Measurements from ENCODE around the gene PKP1. TPM values are rescaled to one million over a fixed set of nuclear protein-coding genes. Genes with fewer than 3 reads are reported as not detected.

The PKP1 gene
- total RNA-seq, 1 experiment from 2014 or later = not detected

GRCh38 chr1:201358596-201358995 is 75.3 kb downstream of the PKP1 start:
- no peaks in the 10 kb centered on the region for H3K9me3 Mint-ChIP-seq (ENCODE audit: unreplicated experiment)
- Histone ChIP-seq H3K36me3 (ENCODE audit: control insufficient read depth, insufficient read depth, low read length) (no peaks in the 10 kb centered on the region), H3K4me3 (ENCODE audit: low read depth, low read length) (no peak overlapping the region), H3K27me3 (replicated peaks; ENCODE audit: control insufficient read depth, insufficient read depth, low read length) (no peaks in the 10 kb centered on the region), H3K4me1 (no peaks in the 10 kb centered on the region), H3K9me3 (no peaks in the 10 kb centered on the region)
- ChIA-PET POLR2A (no interaction called here), CTCF (interaction anchor here (0.7 kb wide), 1 partner anchor 12 kb away, joined by 3 read pairs; no protein-coding TSS in a partner anchor)
- no peak overlapping the region for H3K27ac Mint-ChIP-seq (ENCODE audit: unreplicated experiment)
- intact Hi-C loops (cut with micrococcal nuclease; ENCODE audit: unreplicated experiment) = no loop called here
- no TSS peak for BruUV-seq (replicated peaks)
- no peaks in the 10 kb centered on the region for H3K4me1 Mint-ChIP-seq (ENCODE audit: low read depth, unreplicated experiment)
- TF ChIP-seq CTCF (IDR thresholded peaks at IDR 0.05; ENCODE audit: insufficient read depth in 1 of 2, low read depth in 1 of 2, low read length in 1 of 2, severe bottlenecking in 1 of 2, unreplicated experiment in 1 of 2) = no peak
- H3K36me3 Mint-ChIP-seq (ENCODE audit: insufficient read depth, unreplicated experiment) = no peaks in the 10 kb centered on the region
- H3K4me3 Mint-ChIP-seq (ENCODE audit: unreplicated experiment) = no peak overlapping the region
- peaks cover 13% of the 10 kb centered on the region for H3K27me3 Mint-ChIP-seq (ENCODE audit: insufficient read depth, unreplicated experiment)
- DNase-seq = no peak

- POLR2A ChIA-PET = no interaction called here
- intact Hi-C loops (cut with micrococcal nuclease; ENCODE audit: unreplicated experiment) = no loop called here
- Histone ChIP-seq H3K36me3 (ENCODE audit: control insufficient read depth, insufficient read depth, low read length) (no peaks in the 10 kb centered on the region), H3K27me3 (replicated peaks; ENCODE audit: control insufficient read depth, insufficient read depth, low read length) (no peaks in the 10 kb centered on the region), H3K9me3 (no peaks in the 10 kb centered on the region), H3K4me3 (ENCODE audit: low read depth, low read length) (no peak overlapping the region), H3K4me1 (no peaks in the 10 kb centered on the region)
- Mint-ChIP-seq H3K4me1 (ENCODE audit: low read depth, unreplicated experiment) (no peaks in the 10 kb centered on the region), H3K36me3 (ENCODE audit: insufficient read depth, unreplicated experiment) (no peaks in the 10 kb centered on the region), H3K4me3 (ENCODE audit: unreplicated experiment) (no peak overlapping the region), H3K9me3 (ENCODE audit: unreplicated experiment) (no peaks in the 10 kb centered on the region), H3K27ac (ENCODE audit: unreplicated experiment) (no peak overlapping the region), H3K27me3 (ENCODE audit: insufficient read depth, unreplicated experiment) (peaks cover 13% of the 10 kb centered on the region)
- DNase-seq = no peak
- BruUV-seq (replicated peaks) = no TSS peak
- CTCF ChIA-PET = interaction anchor here (0.6 kb wide), 1 partner anchor 158 kb away, joined by 8 read pairs; no protein-coding TSS in a partner anchor
- TF ChIP-seq CTCF (IDR thresholded peaks at IDR 0.05; ENCODE audit: insufficient read depth in 1 of 2, low read depth in 1 of 2, low read length in 1 of 2, severe bottlenecking in 1 of 2, unreplicated experiment in 1 of 2) = no peak
Measured at GRCh38 chr1:201359031-201359872, 75.9 kb downstream of the PKP1 start.

- Histone ChIP-seq H3K36me3 (ENCODE audit: control insufficient read depth, insufficient read depth, low read length) (no peaks in the 10 kb centered on the region), H3K9me3 (no peaks in the 10 kb centered on the region), H3K4me3 (ENCODE audit: low read depth, low read length) (no peak overlapping the region), H3K4me1 (no peaks in the 10 kb centered on the region), H3K27me3 (replicated peaks; ENCODE audit: control insufficient read depth, insufficient read depth, low read length) (no peaks in the 10 kb centered on the region)
- no peak for DNase-seq
- no peak overlapping the region for H3K27ac Mint-ChIP-seq (ENCODE audit: unreplicated experiment)
- ChIA-PET CTCF (interaction anchor here (0.6 to 3.4 kb wide), 3 partner anchors 10 to 159 kb away, joined by 5 to 25 read pairs (median 8); no protein-coding TSS in a partner anchor), POLR2A (no interaction called here)
- H3K27me3 Mint-ChIP-seq (ENCODE audit: insufficient read depth, unreplicated experiment) = peaks cover 13% of the 10 kb centered on the region
- no peaks in the 10 kb centered on the region for H3K4me1 Mint-ChIP-seq (ENCODE audit: low read depth, unreplicated experiment)
- TF ChIP-seq CTCF (IDR thresholded peaks at IDR 0.05; ENCODE audit: insufficient read depth in 1 of 2, low read depth in 1 of 2, low read length in 1 of 2, severe bottlenecking in 1 of 2, unreplicated experiment in 1 of 2) = no peak
- H3K9me3 Mint-ChIP-seq (ENCODE audit: unreplicated experiment) = no peaks in the 10 kb centered on the region
- H3K4me3 Mint-ChIP-seq (ENCODE audit: unreplicated experiment) = no peak overlapping the region
- no TSS peak for BruUV-seq (replicated peaks)
- intact Hi-C loops (cut with micrococcal nuclease; ENCODE audit: unreplicated experiment) = loop anchor here (5.0 kb wide), 1 partner anchor 93 kb away; no protein-coding TSS in a partner anchor
- no peaks in the 10 kb centered on the region for H3K36me3 Mint-ChIP-seq (ENCODE audit: insufficient read depth, unreplicated experiment)
Measured at GRCh38 chr1:201359873-201360210, 76.5 kb downstream of the PKP1 start.
